AG04450 (cell line): ENCODE measurements around the gene NFATC2. TPM values are rescaled to one million over a fixed set of nuclear protein-coding genes. Genes with fewer than 3 reads are reported as not detected.
"Not testable (repeated sequence)": the region's sequence is repeated elsewhere in the genome, so short reads cannot be mapped to it uniquely, and the experiment has no call there.

Source experiments
- CTCF ChIA-PET: fragments of 300-600, 350-600 bp; formaldehyde crosslinking; extraction: SDS; loops from one replicate; lab custom pipeline; 2022; ENCODE audit warnings: antibody characterized with exemption, inconsistent platforms; lab: Charles Lee
- POLR2A ChIA-PET: fragments of 350-600 bp; formaldehyde crosslinking; extraction: SDS; loops from one replicate; lab custom pipeline; 2021; ENCODE audit warnings: antibody characterized with exemption, inconsistent platforms; lab: Yijun Ruan, JAX
- DNase-seq: peaks from one replicate; pipeline ENCODE4 v3.0.0-alpha.2; 2011; ENCODE audit warnings: low read depth, low spot score
- H3K27ac ChIP-seq: one replicate; pipeline ENCODE4 v1.5.1; 2012; ENCODE audit warnings: low read depth, low read length, control low read depth
- H3K27me3 ChIP-seq: one replicate; pipeline ENCODE4 v1.6.0; 2012; ENCODE audit warnings: low read length; ENCODE audit not compliant: control insufficient read depth, insufficient read depth
- H3K4me3 ChIP-seq: 2 replicates; pipeline ENCODE4 v1.5.1; 2011; ENCODE audit warnings: mild to moderate bottlenecking, low read depth, low read length, control low read depth
- H3K9me3 ChIP-seq: 2 replicates; pipeline ENCODE4 v1.5.1; 2012; ENCODE audit warnings: low read length; ENCODE audit not compliant: control insufficient read depth, insufficient read depth
- polyA plus RNA-seq: library from polyadenylated mRNA; depleted of rRNA; stranded (reverse); fragments of >200 nt; gene quantifications from 2 replicates; pipeline ENCODE4 v1.2.3, GENCODE V29; 2011
- TF ChIP-seq, protein P1 (sequence below): IDR thresholded peaks from 2 replicates; pipeline ENCODE4 v1.5.1; 2011; ENCODE audit warnings: low read depth, low read length, control low read depth, inconsistent platforms

NFATC2 gene
- polyA plus RNA-seq, 1 experiment = 0.07 TPM

DNA sequence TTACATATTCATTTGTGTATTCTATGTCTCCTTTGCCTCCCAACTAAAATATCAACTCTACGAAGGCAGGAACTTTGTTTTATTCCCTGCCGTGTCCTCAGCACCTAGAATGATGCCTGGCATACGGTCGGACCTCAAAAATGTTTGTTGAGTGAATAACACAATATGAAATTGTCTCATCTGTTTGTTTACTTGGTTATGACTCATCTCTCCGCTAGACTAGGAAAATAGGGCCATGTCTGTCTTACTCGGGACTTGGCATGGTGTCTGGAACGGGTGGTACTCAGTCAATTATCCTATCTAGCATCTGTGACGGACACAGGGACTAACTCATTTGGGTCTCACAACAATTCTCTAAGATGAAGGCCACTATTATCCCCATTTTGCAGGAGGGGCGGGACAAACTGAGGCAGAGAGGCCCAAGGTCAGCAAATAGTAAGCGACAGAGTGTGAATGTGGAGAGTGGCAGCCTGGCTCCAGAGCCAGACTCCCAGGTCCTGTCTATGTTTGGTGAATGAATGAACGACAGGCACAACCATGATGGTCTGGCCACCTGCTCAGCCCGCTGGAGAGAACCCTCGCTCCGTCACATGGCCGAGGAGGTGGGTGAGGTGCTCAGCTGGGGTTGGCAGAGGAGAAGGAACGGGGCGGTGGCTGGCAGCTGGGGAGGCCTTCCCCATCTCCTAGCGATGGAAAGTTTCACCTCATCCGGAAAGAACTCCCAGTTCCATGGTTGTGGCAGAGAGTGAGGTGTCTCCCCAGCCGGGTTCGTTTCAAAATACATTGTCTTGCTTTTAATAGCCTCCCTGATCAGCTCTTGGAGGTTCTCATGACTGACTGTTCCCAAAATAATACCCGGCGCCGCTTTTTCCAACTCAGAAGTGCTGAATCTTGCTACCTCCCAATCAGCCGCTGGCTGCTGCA lies 27.6 kb upstream of the NFATC2 start:
- no peak overlapping the region; the same call in 1 of the 2 replicates for H3K4me3 ChIP-seq
- H3K27ac ChIP-seq = no peak overlapping the region
- CTCF ChIA-PET = interaction anchor here (1.1 to 1.2 kb wide), 2 partner anchors 24 to 588 kb away, joined by 3 to 4 read pairs; no protein-coding TSS in a partner anchor
- no peaks in the 10 kb centered on the region for H3K27me3 ChIP-seq
- TF ChIP-seq, protein P1, sequence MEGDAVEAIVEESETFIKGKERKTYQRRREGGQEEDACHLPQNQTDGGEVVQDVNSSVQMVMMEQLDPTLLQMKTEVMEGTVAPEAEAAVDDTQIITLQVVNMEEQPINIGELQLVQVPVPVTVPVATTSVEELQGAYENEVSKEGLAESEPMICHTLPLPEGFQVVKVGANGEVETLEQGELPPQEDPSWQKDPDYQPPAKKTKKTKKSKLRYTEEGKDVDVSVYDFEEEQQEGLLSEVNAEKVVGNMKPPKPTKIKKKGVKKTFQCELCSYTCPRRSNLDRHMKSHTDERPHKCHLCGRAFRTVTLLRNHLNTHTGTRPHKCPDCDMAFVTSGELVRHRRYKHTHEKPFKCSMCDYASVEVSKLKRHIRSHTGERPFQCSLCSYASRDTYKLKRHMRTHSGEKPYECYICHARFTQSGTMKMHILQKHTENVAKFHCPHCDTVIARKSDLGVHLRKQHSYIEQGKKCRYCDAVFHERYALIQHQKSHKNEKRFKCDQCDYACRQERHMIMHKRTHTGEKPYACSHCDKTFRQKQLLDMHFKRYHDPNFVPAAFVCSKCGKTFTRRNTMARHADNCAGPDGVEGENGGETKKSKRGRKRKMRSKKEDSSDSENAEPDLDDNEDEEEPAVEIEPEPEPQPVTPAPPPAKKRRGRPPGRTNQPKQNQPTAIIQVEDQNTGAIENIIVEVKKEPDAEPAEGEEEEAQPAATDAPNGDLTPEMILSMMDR = no peak
- no peak for DNase-seq
- H3K9me3 ChIP-seq = peaks cover 5% of the 10 kb centered on the region; the same call in 1 of the 2 replicates
- POLR2A ChIA-PET = no interaction called here

DNA sequence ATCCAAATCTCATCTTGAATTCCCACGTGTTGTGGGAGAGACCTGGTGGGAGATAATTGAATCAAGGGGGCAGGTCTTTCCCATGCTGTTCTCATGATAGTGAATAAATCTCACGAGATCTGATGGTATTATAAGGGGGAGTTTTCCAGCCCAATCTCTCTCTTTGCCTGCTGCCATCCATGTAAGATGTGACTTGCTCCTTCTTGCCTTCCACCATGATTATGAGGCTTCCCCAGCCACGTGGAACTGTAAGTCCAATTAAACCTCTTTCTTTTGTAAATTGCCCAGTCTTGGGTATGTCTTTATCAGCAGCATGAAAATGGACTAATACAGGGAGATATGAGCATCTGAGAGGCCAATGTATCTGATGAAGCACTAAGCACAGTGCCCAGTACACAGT lies 26.0 kb upstream of the NFATC2 start:
- DNase-seq, POLR2A ChIA-PET, H3K9me3 ChIP-seq, H3K4me3 ChIP-seq, H3K27me3 ChIP-seq, H3K27ac ChIP-seq: not testable (repeated sequence)
- CTCF ChIA-PET = interaction anchor here (0.5 kb wide), 1 partner anchor 49 kb away, joined by 4 read pairs; no protein-coding TSS in a partner anchor

GRCh38 chr20:51567622-51568021 lies 25.1 kb upstream of the NFATC2 start:
- ChIA-PET CTCF (no interaction called here), POLR2A (no interaction called here)
- TF ChIP-seq, protein P1 = no peak
- no peaks in the 10 kb centered on the region for H3K9me3 ChIP-seq
- no peak for DNase-seq
- H3K4me3 ChIP-seq = no peak overlapping the region
- H3K27me3 ChIP-seq = no peaks in the 10 kb centered on the region
- no peak overlapping the region for H3K27ac ChIP-seq

- DNase-seq = no peak
- H3K4me3 ChIP-seq = no peak overlapping the region
- H3K9me3 ChIP-seq = no peaks in the 10 kb centered on the region
- H3K27me3 ChIP-seq = no peaks in the 10 kb centered on the region
- ChIA-PET CTCF (interaction anchor here (0.6 kb wide), 1 partner anchor 325 kb away, joined by 3 read pairs; no protein-coding TSS in a partner anchor), POLR2A (no interaction called here)
- TF ChIP-seq, protein P1 = no peak
- no peak overlapping the region for H3K27ac ChIP-seq
These were observed 24.1 kb upstream of the NFATC2 start for GRCh38 chr20:51566594-51566993.

DNA sequence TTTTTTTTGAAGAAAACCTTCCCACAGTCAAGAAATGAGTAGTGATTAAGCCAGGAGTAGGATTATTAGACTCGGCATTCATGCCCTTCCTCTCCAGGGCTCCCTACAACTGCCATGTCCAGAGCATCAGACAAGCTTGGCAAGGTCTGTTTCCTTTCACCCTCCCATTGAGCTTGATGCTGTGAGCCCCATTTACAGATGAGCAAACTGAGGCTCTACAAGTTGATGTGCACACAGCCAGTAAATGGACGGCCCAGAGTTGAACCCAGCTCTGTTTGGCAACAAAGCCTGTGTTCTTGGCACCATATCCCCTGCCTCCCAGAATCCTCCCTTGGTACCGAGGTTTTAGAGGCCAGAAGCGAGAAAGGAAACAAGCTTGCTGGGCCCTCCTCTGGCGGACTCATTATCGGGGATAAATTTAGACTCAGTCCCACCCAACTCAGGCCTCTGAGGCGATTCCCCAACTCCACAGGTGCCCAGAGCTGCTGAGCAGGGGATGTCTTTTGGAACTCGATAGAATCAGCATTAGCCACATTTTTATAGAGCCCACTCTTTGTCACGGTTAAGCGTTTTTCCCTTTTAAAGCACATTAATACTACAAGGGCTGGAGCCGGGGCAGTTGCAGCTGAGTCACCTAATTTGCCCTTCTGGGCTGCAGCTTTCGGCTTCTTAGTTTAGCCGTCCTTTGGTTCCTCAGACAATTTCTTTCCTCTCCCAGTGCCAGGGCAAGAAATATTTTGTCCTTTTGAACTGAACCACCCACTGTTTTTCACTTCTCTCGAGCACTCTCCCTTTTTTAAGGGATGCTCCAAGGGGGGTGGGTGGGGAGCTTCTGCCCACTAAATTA lies 23.0 kb upstream of the NFATC2 start:
- Histone ChIP-seq H3K9me3 (no peaks in the 10 kb centered on the region), H3K27me3 (no peaks in the 10 kb centered on the region), H3K27ac (no peak overlapping the region), H3K4me3 (no peak overlapping the region; the same call in 1 of the 2 replicates)
- POLR2A ChIA-PET = no interaction called here
- TF ChIP-seq, protein P1 = no peak
- CTCF ChIA-PET = interaction anchor here (0.6 to 1.0 kb wide), 2 partner anchors 29 to 570 kb away, joined by 4 to 5 read pairs; no protein-coding TSS in a partner anchor
- DNase-seq = no peak
